Activated naive CD4-positive, alpha-beta T cell treated with anti-CD3 and anti-CD28 coated beads, Interleukin-2, amount 50 U/mL, for 24 hours (primary cell): ENCODE results near the gene HNRNPM.

Experiments
- H3K27ac Mint-ChIP-seq: one replicate; pipeline ENCODE4 v1.8.0; 2021; ENCODE audit warnings: mild to moderate bottlenecking, mixed read lengths
- H3K27me3 Mint-ChIP-seq: one replicate; pipeline ENCODE4 v1.8.0; 2021; ENCODE audit warnings: mixed read lengths
- H3K36me3 Mint-ChIP-seq: one replicate; pipeline ENCODE4 v1.8.0; 2021; ENCODE audit warnings: mixed read lengths
- H3K4me1 Mint-ChIP-seq: one replicate; pipeline ENCODE4 v1.8.0; 2021; ENCODE audit warnings: mixed read lengths
- H3K4me3 Mint-ChIP-seq: one replicate; pipeline ENCODE4 v1.8.0; 2021; ENCODE audit warnings: mild to moderate bottlenecking, mixed read lengths
- H3K9me3 Mint-ChIP-seq: one replicate; pipeline ENCODE4 v1.8.0; 2021; ENCODE audit warnings: mixed read lengths

The HNRNPM gene

GRCh38 chr19:8517551-8518442, 73.0 kb downstream of the HNRNPM start:
- Mint-ChIP-seq H3K4me1 (peaks cover 61% of the 10 kb centered on the region), H3K36me3 (peaks cover 2% of the 10 kb centered on the region), H3K4me3 (peak overlapping the region; percentile 60), H3K9me3 (no peaks in the 10 kb centered on the region), H3K27ac (peak overlapping the region; percentile 94), H3K27me3 (no peaks in the 10 kb centered on the region)

DNA sequence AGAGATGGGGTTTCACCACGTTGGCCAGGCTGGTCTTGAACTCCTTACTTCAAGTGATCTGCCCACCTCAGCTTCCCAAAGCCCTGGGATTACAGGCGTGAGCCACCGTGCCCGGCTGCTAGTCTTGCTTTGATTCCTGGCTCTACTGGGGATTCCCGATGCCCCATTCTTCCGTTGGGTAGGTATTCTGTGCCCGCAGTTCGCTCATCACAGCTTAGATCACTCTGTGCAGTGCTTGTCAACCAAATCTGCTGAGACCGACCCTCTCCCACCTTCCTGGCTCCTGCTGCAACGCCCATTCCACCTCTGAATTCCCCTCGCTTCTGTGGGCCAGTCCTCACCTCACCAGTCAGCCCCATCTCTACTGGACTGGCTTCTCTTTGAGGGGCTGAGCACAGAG, 73.8 kb downstream of the HNRNPM start:
- Mint-ChIP-seq H3K27me3 (no peaks in the 10 kb centered on the region), H3K4me3 (peak overlapping the region; percentile 49), H3K36me3 (no peaks in the 10 kb centered on the region), H3K27ac (peak overlapping the region; percentile 85), H3K4me1 (peaks cover 56% of the 10 kb centered on the region), H3K9me3 (no peaks in the 10 kb centered on the region)

GRCh38 chr19:8519388-8519787, 74.6 kb downstream of the HNRNPM start:
- no peaks in the 10 kb centered on the region for H3K27me3 Mint-ChIP-seq
- no peaks in the 10 kb centered on the region for H3K36me3 Mint-ChIP-seq
- no peak overlapping the region for H3K27ac Mint-ChIP-seq
- no peaks in the 10 kb centered on the region for H3K9me3 Mint-ChIP-seq
- H3K4me1 Mint-ChIP-seq, result peaks cover 51% of the 10 kb centered on the region
- no peak overlapping the region for H3K4me3 Mint-ChIP-seq

DNA sequence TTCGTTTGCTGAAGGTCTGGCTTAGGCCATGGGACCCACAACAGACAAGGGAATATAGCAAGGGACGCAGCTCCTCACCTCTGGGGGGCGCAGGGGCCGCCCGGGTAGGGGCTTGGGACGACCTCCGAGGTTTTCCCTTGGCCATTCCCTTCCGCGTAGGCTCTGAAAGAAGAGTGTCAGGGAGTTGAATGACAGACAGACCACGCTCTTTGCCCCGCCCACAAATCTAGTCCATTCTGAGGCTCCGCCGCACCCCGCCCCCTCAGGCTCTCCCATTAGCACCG, 80.6 kb downstream of the HNRNPM start:
- Mint-ChIP-seq H3K4me3 (no peak overlapping the region), H3K9me3 (no peaks in the 10 kb centered on the region), H3K27ac (no peak overlapping the region), H3K36me3 (no peaks in the 10 kb centered on the region), H3K4me1 (peaks cover 32% of the 10 kb centered on the region), H3K27me3 (no peaks in the 10 kb centered on the region)

- H3K4me3 Mint-ChIP-seq, result no peak overlapping the region
- no peaks in the 10 kb centered on the region for H3K36me3 Mint-ChIP-seq
- no peaks in the 10 kb centered on the region for H3K9me3 Mint-ChIP-seq
- H3K27me3 Mint-ChIP-seq, result no peaks in the 10 kb centered on the region
- H3K4me1 Mint-ChIP-seq, result peaks cover 26% of the 10 kb centered on the region
- no peak overlapping the region for H3K27ac Mint-ChIP-seq
Observed at GRCh38 chr19:8526345-8527091, 81.7 kb downstream of the HNRNPM start.

GRCh38 chr19:8528500-8528899, 83.7 kb downstream of the HNRNPM start:
- Mint-ChIP-seq H3K36me3 (no peaks in the 10 kb centered on the region), H3K4me3 (no peak overlapping the region), H3K27ac (peak overlapping the region; percentile 70), H3K27me3 (no peaks in the 10 kb centered on the region), H3K4me1 (peaks cover 31% of the 10 kb centered on the region), H3K9me3 (no peaks in the 10 kb centered on the region)

DNA sequence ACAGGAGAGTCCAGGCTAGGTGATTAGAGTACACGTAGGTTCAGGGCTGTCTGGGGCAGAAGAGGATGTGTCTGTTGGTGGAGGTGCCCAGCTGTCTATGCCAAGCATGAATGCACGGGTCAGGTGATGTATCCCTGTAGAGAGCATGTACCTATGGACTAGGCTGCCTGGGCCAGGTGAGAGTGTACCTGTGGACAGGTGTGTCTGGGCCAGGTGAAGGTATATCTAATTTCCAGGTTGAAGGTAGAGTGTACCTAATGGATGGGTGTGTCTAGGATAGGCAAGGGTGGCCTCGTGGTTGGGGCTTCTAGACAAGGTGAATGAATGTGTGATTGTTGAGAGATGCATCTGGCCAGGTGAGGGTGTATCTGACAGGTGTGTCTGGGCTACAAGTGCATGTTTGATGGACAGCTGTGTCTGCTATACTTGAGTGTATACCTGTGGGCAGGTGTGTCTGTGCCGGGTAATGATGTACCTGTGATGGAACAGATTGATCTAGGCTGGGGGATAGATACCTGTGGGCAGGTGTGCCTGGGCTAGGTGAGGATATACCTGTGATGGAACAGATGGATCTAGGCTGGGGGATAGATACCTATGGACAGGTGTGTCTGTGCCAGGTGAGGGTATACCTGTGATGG, 84.7 kb downstream of the HNRNPM start:
- Mint-ChIP-seq H3K27ac (peak overlapping the region; percentile 4), H3K36me3 (no peaks in the 10 kb centered on the region), H3K4me1 (peaks cover 30% of the 10 kb centered on the region), H3K4me3 (no peak overlapping the region), H3K9me3 (no peaks in the 10 kb centered on the region), H3K27me3 (no peaks in the 10 kb centered on the region)

- Mint-ChIP-seq H3K9me3 (no peaks in the 10 kb centered on the region), H3K36me3 (no peaks in the 10 kb centered on the region), H3K27me3 (no peaks in the 10 kb centered on the region), H3K4me3 (no peak overlapping the region), H3K27ac (no peak overlapping the region), H3K4me1 (peaks cover 26% of the 10 kb centered on the region)
Observed at GRCh38 chr19:8530061-8530679, 85.4 kb downstream of the HNRNPM start.

- Mint-ChIP-seq H3K27me3 (no peaks in the 10 kb centered on the region), H3K4me3 (no peak overlapping the region), H3K4me1 (peaks cover 26% of the 10 kb centered on the region), H3K9me3 (no peaks in the 10 kb centered on the region), H3K27ac (no peak overlapping the region), H3K36me3 (peaks cover 1% of the 10 kb centered on the region)
Observed at GRCh38 chr19:8531470-8531869, 86.7 kb downstream of the HNRNPM start.

- Mint-ChIP-seq H3K36me3 (peaks cover 1% of the 10 kb centered on the region), H3K4me3 (no peak overlapping the region), H3K4me1 (peaks cover 22% of the 10 kb centered on the region), H3K9me3 (no peaks in the 10 kb centered on the region), H3K27ac (no peak overlapping the region), H3K27me3 (no peaks in the 10 kb centered on the region)
Observed at GRCh38 chr19:8532225-8532624, 87.5 kb downstream of the HNRNPM start.

GRCh38 chr19:8536282-8536681, 91.5 kb downstream of the HNRNPM start:
- Mint-ChIP-seq H3K4me3 (no peak overlapping the region), H3K4me1 (peaks cover 5% of the 10 kb centered on the region), H3K27me3 (no peaks in the 10 kb centered on the region), H3K27ac (no peak overlapping the region), H3K36me3 (peaks cover 1% of the 10 kb centered on the region), H3K9me3 (no peaks in the 10 kb centered on the region)

DNA sequence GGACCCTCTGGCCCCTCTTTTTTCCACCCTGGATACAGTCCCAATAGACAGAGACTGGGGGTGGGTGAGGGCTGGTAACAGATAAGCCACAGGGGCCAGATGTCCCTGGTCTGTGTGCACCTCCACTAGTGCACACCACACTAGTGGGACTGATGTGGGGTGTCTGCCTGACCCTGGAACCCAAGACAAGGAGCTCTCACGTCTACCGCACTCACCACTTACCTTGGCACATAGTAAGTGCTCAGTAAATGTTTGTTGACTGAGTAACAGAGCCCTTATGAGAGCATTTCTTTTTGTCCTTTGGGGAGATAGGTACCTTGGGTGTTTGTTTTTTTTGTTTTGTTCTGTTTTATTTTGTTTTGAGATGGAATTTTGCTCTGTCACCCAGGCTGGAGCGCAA, 92.3 kb downstream of the HNRNPM start:
- peaks cover 3% of the 10 kb centered on the region for H3K4me1 Mint-ChIP-seq
- H3K9me3 Mint-ChIP-seq, result no peaks in the 10 kb centered on the region
- H3K4me3 Mint-ChIP-seq, result no peak overlapping the region
- H3K27me3 Mint-ChIP-seq, result no peaks in the 10 kb centered on the region
- peaks cover 1% of the 10 kb centered on the region for H3K36me3 Mint-ChIP-seq
- H3K27ac Mint-ChIP-seq, result no peak overlapping the region
